NCI-H2227 (cell line): Measurements from ENCODE around the gene CDCP1.

Experiments used
- DNase-seq: peaks from one replicate; lab custom pipeline; 2025; ENCODE audit not compliant: unreplicated experiment; lab: John Stamatoyannopoulos, UW

CDCP1 gene

DNA sequence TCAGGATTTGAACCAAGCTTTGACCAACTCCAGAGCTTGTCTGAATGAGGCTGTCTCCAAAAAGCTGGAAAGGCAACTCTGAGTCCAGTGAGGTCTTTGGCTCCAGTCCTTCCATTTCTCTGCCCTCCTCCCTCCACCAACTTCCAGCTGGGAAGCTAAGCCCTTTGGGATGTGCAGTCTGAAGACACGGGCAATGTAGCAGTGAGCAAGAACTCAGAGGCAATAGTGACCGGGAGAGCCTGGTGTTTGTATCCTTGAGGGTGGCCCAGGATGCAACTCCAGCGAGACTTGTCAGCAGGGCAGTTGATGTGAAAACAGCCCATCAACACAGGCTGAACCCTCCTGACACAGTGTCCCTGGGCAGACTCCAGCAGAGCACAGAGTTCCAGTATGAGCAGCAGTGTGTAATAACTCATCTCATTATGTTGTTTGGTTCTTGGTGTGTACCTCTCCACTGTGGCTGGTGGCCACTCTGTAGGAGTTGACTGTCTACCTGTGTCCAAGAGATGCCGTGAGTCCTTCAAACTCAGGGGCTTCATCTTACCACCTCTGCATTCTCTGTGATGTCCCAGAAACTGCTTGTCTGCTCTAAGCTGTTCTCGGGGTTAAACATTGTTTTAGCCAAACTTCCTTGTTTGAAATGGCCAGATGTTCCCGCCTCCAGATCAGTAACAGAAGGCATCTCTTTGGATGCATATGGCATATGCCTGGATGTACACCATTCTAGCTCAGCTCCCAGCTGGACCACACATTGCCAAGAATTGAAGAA lies 6.6 kb downstream of the CDCP1 start:
- DNase-seq = no peak

GRCh38 chr3:45137656-45138181 lies 8.5 kb downstream of the CDCP1 start:
- DNase-seq = no peak

DNA sequence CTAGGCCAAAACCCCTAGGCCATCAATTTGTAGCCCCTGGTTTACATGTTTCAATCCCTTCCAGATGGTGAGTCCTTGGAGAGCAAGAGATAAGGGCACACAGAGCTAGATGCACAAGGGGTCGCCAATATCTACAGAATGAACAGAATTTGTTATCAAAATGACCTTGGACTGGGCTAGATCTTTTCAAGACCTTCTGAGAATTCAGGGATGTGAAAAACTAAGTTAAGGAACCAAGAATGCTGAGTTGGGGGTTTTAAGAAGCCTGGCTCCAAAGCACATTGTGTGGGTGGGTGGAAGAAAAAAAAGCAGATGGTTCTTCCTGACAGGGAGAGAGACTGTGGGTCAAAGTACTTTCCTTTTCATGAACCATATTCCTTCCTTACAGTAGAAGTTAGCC lies 10.2 kb downstream of the CDCP1 start:
- no peak for DNase-seq

DNA sequence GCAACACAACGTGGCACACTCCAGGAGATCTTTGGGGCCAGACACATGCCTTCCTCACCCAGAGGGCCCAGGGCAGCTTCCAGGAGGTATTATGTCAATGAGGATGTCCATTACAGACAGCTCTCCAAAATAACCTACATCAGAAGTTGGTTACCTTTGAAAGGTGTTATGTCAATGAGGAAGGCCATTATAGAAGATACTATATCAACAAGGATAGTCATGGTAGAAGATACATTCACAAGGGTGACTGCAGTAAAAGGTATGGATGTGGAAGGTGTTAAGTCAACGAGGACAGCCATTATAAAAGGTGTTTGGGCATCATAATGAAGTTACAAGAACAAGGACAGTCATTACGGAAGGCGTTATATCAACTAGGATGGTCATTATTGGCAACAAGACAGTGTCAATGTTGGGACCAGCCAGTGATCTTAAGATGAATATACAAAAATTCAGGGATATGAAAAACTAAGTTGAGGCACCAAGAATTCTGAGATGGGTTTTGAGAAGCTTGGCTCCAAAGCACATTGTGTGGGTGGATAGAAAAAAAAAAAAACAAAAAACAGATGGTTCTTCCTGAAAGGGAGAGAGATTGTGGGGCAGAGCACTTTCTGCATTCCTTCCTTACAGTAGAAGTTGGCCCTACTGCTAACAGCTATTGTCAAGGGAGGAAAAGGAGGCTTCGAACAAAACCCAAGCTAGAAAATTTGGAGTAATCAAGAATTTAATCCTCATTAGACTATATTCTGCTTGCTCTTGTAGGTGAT lies 11.2 kb downstream of the CDCP1 start:
- DNase-seq = no peak

- no peak for DNase-seq
Measured at GRCh38 chr3:45132568-45133211, 13.5 kb downstream of the CDCP1 start.

DNA sequence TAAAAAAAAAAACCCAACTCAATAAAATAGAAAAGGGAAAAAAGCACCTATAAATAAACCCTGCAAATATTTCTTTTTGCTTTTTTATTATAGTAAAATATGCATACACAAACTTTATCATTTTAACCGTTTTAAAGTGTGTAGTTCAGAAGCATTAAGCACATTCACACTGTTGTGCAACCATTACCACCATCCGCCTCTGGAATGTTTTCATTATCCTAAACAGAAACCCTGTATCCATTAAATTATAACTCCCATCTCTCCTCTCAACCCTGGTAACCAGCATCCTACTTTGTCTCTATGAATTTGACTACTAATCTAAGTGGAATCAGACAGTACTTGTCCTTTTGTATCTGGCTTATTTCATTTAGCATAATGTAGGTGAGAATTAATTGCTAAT lies 15.0 kb downstream of the CDCP1 start:
- DNase-seq = no peak

GRCh38 chr3:45130476-45130875 lies 15.7 kb downstream of the CDCP1 start:
- no peak for DNase-seq

GRCh38 chr3:45128950-45129349 lies 17.2 kb downstream of the CDCP1 start:
- DNase-seq = no peak

- no peak for DNase-seq
Measured at GRCh38 chr3:45127130-45127822, 18.9 kb downstream of the CDCP1 start.

DNA sequence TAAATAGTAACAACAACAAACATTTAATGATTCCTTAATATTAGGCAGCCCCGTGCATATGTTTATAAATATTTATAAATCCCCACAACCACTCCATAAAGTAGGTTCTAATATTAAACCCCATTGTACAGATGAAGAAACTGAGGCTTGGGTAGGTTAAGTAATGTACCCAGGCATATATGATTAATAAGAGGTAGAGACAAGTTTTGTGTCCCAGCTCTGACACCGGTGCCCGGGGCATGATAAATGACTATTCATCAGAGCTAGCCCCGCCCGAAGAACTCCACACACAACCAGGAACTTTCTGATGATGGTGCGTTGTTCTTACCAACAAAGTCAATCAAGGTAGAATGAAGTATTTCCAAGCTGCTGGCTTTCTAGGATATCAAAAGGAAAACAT lies 19.4 kb downstream of the CDCP1 start:
- no peak for DNase-seq

DNA sequence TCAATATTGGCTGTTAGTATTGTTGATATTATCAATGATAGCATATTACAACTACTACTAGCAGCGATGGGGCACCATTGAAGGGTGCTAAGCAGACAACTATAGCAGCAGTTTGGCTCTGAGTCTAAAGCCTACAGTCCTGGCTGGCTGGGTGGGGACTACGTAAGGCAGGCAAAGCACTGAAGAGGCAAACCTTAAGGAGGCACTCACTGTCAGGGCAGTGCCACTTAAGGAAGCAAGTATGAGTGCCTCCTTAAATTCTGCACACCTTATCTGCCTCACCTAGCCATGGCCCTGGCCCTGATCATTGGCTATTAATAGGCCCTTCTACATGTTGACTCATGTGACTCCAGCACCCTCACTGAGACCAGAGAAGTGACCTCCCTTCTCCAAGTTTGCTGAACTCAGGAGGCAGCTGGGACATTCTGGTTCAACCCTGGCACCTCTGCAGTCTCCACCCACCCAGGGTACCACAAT lies 20.6 kb downstream of the CDCP1 start:
- no peak for DNase-seq

DNA sequence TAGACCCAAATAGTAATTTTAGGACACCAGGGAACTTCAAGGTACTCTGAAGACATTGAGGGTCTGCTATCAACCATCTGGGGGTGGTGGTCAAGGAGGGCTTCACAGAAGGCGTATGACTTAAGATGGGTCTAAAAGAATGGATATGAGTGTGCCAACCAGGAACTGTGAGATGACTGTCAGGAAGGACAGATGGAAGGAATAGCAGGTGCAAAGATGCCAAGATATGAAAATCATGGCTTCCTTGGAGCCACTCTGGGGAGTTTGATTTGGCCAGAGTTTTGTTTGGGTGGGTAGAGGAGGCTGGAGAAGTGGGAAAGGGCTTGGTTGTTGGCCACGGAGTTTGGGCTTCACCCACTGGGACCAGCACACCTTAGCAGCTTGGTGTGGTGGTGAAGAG lies 21.2 kb downstream of the CDCP1 start:
- no peak for DNase-seq

DNA sequence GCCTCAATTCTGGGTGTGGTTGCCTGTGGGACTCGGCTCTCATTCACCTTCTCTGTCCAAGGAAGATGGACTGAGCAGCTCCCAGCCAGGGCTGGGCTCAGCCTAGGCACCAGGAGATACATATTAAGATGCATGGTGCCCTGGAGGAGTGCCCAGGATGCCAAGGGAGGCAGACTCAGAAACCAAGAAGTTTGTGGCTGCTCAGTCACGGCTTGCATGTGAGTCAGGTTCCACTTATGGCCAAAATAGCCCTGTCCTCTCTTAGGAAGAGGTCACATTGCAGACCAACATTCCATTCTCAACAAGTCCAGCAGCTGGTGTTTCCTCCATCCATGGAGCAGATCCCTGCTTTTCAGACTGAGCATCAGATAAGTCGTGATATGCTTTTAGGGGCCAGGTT lies 21.8 kb downstream of the CDCP1 start:
- no peak for DNase-seq

GRCh38 chr3:45123581-45124269 lies 22.5 kb downstream of the CDCP1 start:
- DNase-seq = peak; percentile 20

GRCh38 chr3:45123030-45123429 lies 23.1 kb downstream of the CDCP1 start:
- no peak for DNase-seq

DNA sequence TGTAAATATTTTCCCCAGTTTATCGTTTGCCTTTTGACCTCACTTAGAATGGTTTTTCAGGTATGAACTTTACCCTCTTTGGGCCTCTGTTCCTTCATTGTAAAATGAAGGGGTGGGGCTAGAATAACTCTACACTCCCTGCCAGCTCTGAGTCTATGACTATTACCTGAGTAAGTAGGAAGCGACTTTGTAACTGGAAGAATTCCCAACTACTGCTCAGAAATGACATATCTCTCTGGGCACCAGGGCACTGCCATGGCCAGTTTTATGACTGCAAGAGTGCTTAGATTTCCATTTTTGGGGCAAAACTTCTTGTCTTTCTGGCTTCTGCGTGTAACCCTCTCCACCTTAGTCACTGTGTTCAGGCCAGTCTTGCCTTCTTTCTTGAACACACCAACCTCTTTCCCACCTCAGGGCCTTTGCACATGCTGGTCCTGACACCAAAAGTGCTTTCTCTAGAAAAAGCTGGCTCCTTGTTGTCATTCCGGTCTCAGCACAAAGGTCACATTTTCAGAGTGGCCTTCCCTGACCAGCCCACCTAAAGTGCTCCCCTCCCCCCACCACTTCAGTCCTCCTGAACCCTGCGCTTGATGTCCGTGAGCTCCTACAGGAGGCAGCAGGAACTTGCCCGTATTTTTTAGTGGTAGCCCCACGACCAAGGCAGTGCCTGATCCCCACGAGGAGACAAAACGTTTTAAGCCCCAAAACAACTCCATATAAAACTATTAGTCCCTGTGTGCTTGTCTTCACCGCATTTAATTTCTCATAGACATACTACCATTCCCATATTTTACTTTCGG lies 25.6 kb downstream of the CDCP1 start:
- no peak for DNase-seq

- DNase-seq = no peak
Measured at GRCh38 chr3:45119824-45120358, 26.3 kb downstream of the CDCP1 start.

- DNase-seq = no peak
Measured at GRCh38 chr3:45119376-45119775, 26.8 kb downstream of the CDCP1 start.

DNA sequence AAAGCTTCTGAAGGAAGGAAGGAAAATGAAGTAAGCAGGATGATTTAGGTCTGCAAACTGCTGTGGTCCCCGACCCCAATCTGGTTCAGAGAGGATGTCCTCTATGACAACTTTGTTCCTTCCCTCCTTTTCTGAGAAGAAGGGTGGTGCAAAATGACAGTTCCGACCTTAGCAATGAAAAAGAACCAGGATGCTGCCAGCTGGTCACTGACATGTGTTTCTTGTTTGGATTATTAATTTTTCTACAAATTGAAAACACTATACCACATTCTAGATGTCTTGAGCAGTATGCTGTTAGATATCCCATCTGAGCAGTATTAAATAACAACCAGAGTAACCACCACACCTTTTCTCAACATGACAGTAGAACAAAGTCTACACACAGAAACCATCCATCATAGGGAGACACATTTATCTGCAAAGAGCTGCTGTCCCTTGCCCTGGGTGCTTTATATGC lies 27.5 kb downstream of the CDCP1 start:
- DNase-seq = no peak
